Glutamatergic neuron (in vitro differentiated cells): ENCODE measurements around the gene PODXL. TPM values are rescaled to one million over a fixed set of nuclear protein-coding genes. Genes with fewer than 3 reads are reported as not detected.
A peak's percentile ranks its signal among the peaks of the same experiment; 100 is the strongest.
"Not testable (repeated sequence)": the region's sequence is repeated elsewhere in the genome, so short reads cannot be mapped to it uniquely, and the experiment has no call there.

Source experiments
- DNase-seq: peaks from one replicate; pipeline ENCODE4 v3.0.0; 2022
- H3K27ac Mint-ChIP-seq: one replicate; pipeline ENCODE4 v1.8.0; 2020; ENCODE audit warnings: mild to moderate bottlenecking, mixed read lengths, inconsistent platforms; ENCODE audit not compliant: unreplicated experiment
- H3K27me3 Mint-ChIP-seq: one replicate; pipeline ENCODE4 v1.8.0; 2020; ENCODE audit warnings: mild to moderate bottlenecking, moderate library complexity, mixed read lengths, inconsistent platforms; ENCODE audit not compliant: unreplicated experiment
- H3K36me3 Mint-ChIP-seq: one replicate; pipeline ENCODE4 v1.8.0; 2020; ENCODE audit warnings: mild to moderate bottlenecking, mixed read lengths, inconsistent platforms; ENCODE audit not compliant: unreplicated experiment
- H3K4me1 Mint-ChIP-seq: one replicate; pipeline ENCODE4 v1.8.0; 2020; ENCODE audit warnings: mild to moderate bottlenecking, low read depth, mixed read lengths, inconsistent platforms; ENCODE audit not compliant: unreplicated experiment
- H3K4me3 Mint-ChIP-seq: one replicate; pipeline ENCODE4 v1.8.0; 2020; ENCODE audit warnings: mild to moderate bottlenecking, mixed read lengths, inconsistent platforms; ENCODE audit not compliant: unreplicated experiment
- H3K9me3 Mint-ChIP-seq: one replicate; pipeline ENCODE4 v1.8.0; 2020; ENCODE audit warnings: mild to moderate bottlenecking, moderate library complexity, mixed read lengths, inconsistent platforms; ENCODE audit not compliant: unreplicated experiment
- CTCF ChIP-seq: fragments of 200-600 bp; sonication (generic); IDR thresholded peaks from one replicate; pipeline ENCODE4 v1.5.0; 2021; ENCODE audit not compliant: partially characterized antibody, unreplicated experiment
- total RNA-seq: library from RNA; stranded (reverse); fragmentation: NEBNext Ultra II Directional; extraction: Animal tissue kit (Norgen Biotek cat#: 25700); gene quantifications from one replicate; pipeline ENCODE4 v1.2.1, GENCODE V29; 2021; ENCODE audit not compliant: unreplicated experiment

The PODXL gene
- total RNA-seq, 1 donor from 2014 or later, result 12.3 TPM

GRCh38 chr7:131508754-131509486 is 47.5 kb downstream of the PODXL start:
- Mint-ChIP-seq H3K36me3 (no peaks in the 10 kb centered on the region), H3K27me3 (peaks cover 12% of the 10 kb centered on the region), H3K4me3 (no peak overlapping the region), H3K4me1 (peaks cover 30% of the 10 kb centered on the region), H3K27ac (no peak overlapping the region), H3K9me3 (peaks cover 15% of the 10 kb centered on the region)
- no peak for DNase-seq
- no peak for TF ChIP-seq CTCF

- Mint-ChIP-seq H3K4me3 (no peak overlapping the region), H3K4me1 (peaks cover 34% of the 10 kb centered on the region), H3K36me3 (no peaks in the 10 kb centered on the region), H3K27ac (no peak overlapping the region), H3K27me3 (peaks cover 8% of the 10 kb centered on the region), H3K9me3 (peaks cover 17% of the 10 kb centered on the region)
- peak; percentile 80 for TF ChIP-seq CTCF
- DNase-seq, result peak; percentile 86
Observed at GRCh38 chr7:131507592-131508331, 48.7 kb downstream of the PODXL start.

DNA sequence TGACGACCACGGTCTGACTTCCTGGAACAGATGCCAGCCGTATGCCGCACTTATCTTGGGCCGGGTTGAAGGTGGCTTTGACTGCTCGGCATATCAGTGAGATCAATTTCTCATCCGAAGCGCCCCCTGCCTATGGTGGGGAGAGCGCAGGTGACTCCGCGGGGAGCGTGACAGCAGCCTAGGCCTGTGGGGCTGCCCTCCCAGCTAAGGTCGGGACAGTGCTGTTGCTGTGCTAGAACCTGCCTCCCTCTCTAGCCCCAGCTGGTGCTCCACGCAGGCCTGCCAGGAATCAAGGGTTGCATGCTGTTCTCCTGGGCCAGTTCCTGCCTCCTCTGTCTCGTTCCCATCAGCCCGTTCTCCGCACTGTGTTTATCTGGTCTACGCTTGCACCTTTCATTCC is 49.8 kb downstream of the PODXL start:
- peaks cover 45% of the 10 kb centered on the region for H3K4me1 Mint-ChIP-seq
- H3K27me3 Mint-ChIP-seq, result peaks cover 15% of the 10 kb centered on the region
- TF ChIP-seq CTCF, result no peak
- DNase-seq, result peak; percentile 58
- no peaks in the 10 kb centered on the region for H3K36me3 Mint-ChIP-seq
- peaks cover 27% of the 10 kb centered on the region for H3K9me3 Mint-ChIP-seq
- peak overlapping the region; percentile 38 for H3K27ac Mint-ChIP-seq
- no peak overlapping the region for H3K4me3 Mint-ChIP-seq

- Mint-ChIP-seq H3K36me3 (no peaks in the 10 kb centered on the region), H3K9me3 (peaks cover 26% of the 10 kb centered on the region), H3K4me3 (no peak overlapping the region), H3K4me1 (peaks cover 52% of the 10 kb centered on the region), H3K27ac (no peak overlapping the region), H3K27me3 (peaks cover 12% of the 10 kb centered on the region)
- DNase-seq, result no peak
- TF ChIP-seq CTCF, result no peak
Observed at GRCh38 chr7:131505636-131506557, 50.5 kb downstream of the PODXL start.

- H3K4me3 Mint-ChIP-seq, result peak overlapping the region; percentile 65
Observed at GRCh38 chr7:131505037-131505620, 51.3 kb downstream of the PODXL start.

More at GRCh38 chr7:131505037-131505620, 51.3 kb downstream of the PODXL start:
- Mint-ChIP-seq H3K27ac (peak overlapping the region; percentile 31), H3K4me1 (peaks cover 59% of the 10 kb centered on the region), H3K9me3 (peaks cover 26% of the 10 kb centered on the region)
- not testable (repeated sequence) for DNase-seq, H3K27me3 Mint-ChIP-seq, H3K36me3 Mint-ChIP-seq
